ENCODE measurements around the gene LILRB1.
"Not testable (repeated sequence)": the region's sequence is repeated elsewhere in the genome, so short reads cannot be mapped to it uniquely, and the experiment has no call there.

Gene LILRB1

DNA sequence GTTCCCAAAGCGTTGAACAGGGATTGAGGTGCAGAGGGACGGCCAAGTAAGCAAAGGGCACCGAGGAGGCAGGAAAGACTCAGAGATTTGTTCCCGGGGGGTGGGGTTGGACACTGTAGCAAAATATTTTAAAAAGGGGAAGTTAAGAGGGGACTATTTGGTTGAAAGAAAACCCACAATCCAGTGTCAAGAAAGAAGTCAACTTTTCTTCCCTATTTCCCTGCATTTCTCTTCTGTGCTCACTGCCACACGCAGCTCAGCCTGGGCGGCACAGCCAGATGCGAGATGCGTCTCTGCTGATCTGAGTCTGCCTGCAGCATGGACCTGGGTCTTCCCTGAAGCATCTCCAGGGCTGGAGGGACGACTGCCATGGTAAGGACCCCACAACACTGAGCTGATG is at the start of gene LILRB1:
Gene LILRB1 (plus strand): TSS at position 223 of the 400 bp plus-strand sequence. CDS start 590 bp downstream, outside the sequence.
- not testable (repeated sequence) for FAIRE-seq

DNA sequence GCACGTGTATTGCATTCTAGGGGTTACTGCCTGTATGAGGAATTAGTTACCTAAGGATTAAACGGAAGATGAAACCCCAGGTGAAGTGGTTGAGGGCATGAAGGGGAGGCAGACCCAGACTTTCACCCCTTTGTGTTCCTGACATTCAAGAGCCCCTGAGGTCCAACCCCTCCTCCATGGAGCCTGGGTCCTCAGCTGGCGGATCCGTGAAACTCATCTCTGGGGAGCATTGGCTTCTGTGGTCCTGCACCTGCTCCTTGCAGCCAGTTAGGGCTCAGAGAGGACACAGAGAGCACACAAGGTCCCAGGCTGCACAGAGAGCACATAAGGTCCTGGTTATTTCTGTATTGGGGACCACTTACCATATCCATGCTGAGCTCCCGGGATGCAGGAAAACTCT is 43.9 kb upstream of the LILRB1 start:
- no peak for FAIRE-seq

DNA sequence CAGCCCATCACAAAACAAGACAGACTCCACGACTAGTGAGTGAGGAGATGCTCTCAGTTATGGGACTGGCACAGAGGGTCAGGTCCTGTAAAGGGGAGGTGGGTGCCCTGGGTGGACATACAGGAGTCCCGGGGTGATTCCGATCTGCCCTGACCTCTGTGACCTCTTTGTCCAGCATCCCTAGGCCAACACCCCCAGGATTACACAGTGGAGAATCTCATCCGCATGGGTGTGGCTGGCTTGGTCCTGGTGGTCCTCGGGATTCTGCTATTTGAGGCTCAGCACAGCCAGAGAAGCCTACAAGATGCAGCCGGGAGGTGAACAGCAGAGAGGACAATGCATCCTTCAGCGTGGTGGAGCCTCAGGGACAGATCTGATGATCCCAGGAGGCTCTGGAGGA is 43.3 kb upstream of the LILRB1 start:
- FAIRE-seq: no peak

DNA sequence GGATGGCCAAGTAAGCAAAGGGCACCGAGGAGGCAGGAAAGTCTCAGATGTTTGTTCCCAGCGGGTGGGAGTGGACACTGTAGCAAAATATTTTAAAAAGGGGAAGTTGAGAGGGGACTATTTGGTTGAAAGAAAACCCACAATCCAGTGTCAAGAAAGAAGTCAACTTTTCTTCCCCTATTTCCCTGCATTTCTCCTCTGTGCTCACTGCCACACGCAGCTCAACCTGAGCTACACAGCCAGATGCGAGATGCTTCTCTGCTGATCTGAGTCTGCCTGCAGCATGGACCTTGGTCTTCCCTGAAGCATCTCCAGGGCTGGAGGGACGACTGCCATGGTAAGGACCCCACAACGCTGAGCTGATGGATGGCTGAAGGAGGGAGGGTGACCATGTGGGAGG is 36.8 kb upstream of the LILRB1 start, which contains the start of gene LILRA1:
Gene LILRA1 (plus strand): TSS at position 188 of the 400 bp plus-strand sequence. CDS start 613 bp downstream, outside the sequence.
- FAIRE-seq: not testable (repeated sequence)

DNA sequence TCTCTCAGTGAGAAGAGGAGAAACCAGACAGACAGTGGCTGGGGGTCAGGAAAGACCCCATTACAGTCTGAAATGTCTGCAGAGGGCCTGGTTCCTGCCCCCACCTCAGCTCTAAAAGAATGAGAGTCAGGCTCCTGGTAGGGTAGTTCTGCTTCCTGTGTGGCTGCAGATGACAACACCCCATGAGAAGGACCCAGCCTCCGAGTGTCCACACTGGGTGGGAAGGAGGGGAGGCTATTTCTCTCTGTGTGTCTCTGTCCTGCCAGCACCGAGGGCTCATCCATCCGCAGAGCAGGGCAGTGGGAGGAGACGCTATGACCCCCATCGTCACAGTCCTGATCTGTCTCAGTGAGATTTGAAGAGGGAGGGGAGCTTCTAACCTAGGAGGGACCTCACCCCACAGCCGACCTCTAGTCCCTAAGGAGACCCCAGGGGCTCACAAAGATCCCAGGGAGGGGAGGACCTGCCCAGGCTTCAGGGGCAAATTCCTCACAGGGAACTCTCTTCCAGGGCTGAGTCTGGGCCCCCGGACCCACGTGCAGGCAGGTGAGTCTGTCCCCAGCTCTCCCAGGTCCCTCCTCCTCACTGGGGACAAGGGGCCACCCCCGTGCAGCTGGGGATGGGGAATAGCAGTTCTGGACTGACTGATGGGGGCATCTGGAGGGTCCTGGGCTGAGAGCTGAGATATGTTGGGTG is 36.2 kb upstream of the LILRB1 start:
- not testable (repeated sequence) for FAIRE-seq

DNA sequence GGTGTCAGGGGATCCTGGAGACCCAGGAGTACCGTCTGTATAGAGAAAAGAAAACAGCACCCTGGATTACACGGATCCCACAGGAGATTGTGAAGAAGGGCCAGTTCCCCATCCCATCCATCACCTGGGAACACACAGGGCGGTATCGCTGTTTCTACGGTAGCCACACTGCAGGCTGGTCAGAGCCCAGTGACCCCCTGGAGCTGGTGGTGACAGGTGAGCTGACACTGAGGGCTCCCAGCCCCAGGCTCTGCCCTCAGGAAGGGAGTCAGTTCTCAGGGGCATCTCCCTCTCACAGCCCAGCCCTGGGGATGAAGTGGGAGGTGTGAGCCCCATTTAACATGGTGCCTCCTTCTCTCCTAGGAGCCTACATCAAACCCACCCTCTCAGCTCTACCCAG is 35.5 kb upstream of the LILRB1 start:
- no peak for FAIRE-seq

DNA sequence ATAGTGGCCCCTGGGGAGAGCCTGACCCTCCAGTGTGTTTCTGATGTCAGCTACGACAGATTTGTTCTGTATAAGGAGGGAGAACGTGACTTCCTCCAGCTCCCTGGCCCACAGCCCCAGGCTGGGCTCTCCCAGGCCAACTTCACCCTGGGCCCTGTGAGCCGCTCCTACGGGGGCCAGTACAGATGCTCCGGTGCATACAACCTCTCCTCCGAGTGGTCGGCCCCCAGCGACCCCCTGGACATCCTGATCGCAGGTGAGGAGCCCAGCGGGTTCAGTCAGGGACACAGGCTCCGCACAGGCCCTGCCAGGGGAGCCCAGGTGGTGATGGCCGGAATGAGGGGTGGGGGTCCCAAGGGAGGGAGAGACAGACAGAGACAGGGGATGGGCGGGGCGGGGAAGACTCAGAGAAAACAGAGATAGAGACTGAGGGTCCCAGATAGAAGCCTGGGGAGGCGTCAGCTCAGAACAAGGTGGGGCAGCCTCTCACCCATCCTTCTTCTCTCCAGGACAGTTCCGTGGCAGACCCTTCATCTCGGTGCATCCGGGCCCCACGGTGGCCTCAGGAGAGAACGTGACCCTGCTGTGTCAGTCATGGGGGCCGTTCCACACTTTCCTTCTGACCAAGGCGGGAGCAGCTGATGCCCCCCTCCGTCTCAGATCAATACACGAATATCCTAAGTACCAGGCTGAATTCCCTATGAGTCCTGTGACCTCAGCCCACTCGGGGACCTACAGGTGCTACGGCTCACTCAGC is 34.4 kb upstream of the LILRB1 start:
- FAIRE-seq: not testable (repeated sequence)

DNA sequence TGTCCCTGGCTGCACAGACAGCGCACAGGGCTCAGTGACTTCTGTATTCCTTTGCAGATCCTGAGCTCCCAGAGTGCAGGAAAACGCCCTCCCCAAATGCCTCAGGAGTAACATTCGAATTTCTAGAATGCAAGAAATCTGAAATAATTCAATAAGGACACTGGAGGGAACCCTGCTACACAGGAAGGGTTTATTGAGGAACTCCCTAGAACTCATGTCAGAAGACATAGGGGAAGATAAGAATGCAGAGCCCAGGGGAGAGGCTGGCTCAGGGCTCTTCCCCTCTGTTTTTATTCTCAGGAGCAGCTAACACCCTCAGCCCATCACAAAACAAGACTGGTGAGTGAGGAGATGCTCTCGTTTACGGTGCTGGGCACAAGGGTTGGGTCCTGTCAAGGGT is 30.1 kb upstream of the LILRB1 start:
- FAIRE-seq: no peak

DNA sequence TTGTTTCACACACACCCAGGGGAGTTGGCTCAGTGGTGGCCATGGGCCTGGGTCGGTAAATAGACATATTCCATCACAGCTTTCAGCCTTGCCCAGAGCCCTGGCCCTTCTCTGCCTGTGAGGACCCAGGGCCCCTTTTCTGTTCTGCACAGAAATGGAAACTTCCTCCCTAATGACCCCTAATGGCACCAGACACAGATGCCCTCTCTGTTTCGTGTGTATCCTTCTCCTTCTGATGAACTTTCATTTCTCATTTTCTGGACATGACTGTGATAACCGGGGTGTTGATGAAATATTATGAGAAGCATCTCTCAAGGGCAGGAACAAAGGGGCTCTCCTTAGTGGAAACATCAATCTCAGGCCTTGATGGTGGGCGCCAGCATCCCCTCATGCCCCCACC is 24.1 kb upstream of the LILRB1 start:
- FAIRE-seq: no peak

DNA sequence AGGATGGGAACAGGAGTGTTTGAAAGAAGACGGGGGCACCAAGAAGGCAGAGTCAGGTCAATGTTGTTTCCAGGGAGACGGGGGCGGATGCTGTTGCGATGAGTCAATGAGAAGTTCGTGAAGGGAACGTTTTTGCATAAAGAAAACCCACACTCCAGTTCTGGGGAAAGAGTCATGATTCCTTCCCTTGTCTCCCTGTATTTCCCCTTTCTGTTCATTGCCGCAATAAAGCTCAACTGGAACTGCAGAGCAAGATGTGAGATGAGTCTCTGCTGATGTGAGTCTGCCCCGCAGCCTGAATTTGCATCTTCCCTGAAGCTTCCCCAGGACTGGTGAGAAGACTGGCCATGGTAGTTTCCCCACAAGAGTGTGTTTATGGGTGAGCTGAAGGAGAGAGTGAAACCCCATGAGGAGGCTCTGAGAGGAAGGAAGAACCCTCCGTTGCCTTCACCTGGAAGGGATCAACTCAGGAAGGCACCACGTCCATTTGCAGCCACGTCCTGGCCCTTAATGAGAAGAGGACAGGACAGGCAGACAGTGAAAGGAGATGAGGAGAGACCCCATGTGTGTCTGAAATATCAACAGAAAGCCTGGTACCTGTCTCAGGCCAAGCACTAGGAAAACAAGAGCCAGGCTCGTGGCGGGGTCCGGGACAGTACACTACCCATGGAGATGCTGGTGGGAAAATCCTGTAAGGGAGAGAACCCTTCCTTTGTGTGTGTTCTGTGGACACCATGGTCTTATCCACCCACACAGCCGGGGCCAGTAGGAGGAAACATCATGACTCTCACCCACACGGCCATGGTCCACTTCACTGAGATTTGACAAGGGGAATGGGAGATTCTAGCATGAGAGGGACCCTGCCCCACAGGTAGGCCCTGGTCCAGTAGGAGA is 23.1 kb upstream of the LILRB1 start:
- FAIRE-seq: no peak

DNA sequence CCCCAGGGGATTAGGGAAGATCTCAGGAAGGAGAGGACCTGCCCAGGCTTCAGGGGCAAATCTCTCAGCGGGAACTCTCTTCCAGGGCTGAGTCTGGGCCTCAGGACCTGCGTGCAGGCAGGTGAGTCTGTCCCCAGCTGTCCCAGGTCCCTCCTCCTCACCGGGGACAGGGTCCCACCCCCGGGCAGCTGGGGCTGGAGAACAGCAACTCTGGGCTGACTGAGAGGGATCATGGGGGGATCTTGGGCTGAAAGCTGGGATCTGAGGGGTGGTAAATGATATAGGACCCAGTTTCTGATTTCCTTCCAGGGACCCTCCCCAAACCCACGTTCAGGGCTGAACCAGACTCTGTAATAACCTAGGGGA is 22.5 kb upstream of the LILRB1 start:
- no peak for FAIRE-seq

DNA sequence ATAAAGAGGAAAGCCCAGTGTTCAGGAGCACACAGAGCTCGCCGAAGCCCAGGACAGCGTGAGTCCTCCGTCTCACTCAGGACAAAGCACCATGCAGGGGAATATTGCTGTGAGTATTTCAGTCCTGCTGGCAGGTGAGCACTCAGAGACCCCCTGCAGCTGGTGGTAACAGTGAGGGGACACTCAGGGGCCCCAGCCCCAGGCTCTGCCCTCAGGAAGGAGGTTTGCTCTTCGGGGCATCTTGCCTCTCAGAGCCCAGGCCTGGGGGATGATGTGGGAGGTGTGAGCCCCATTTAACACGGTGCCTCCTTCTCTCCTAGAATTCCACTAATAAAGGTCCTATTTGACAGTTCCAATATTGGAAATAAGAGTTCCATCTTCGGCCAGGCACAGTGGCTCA is 22.1 kb upstream of the LILRB1 start:
- FAIRE-seq: no peak

DNA sequence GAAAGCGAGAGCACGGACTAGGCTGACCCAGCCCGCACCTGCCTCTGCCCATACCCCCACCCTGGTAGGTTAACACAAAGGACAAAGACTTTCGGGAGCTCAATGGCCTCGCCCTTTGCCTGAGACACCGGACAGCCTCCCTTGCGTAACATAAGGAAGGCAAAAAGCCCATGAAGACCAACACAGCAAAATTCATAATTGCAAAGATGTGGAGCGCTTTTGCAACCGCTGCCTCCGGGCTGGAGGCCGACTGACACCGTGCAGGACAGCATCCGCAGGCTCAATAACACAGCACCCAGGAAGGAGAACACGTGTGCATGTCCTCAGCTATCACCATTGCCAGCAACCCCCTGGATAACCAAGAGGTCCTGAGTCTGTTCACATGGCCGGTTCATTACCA is 21.5 kb upstream of the LILRB1 start:
- FAIRE-seq: no peak

DNA sequence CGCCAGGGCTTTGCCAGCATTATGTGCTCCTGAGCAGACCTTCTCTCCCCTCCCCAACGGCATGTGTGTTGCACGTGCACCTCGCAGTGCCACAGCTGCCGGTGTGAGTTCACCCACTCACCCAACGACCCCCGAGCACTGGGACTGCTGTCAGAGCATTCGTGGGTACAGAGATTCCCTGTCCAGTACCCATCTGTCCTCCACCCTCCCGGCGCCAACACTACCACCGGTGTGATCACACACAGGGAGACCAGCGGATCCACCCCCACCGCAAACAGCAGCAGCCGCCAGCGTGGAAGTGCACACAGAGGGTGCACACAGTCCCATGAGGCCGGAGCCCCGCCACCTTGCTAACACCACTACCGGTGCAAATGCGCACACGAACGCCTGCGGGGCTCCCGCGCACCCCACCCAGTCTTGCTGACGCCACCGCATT is 20.9 kb upstream of the LILRB1 start:
- FAIRE-seq: no peak

DNA sequence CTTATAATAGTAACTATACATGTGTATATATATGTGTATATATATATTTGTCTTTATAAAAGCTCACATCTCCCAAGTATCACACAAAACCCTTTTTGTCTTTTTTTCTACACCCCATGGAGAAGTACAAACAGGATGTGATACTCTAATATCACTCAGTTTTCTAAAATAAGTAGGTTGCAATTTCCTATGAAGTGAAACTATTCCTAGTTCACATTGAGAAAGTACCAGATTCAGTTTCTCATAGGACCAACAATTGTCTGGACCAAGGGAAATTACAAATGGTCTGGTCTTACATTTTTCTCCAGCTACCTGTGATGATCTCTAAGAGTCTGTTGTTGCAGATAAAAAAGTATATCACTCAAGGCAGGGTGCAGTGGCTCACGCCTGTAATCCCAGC is 17.9 kb upstream of the LILRB1 start:
- FAIRE-seq: no peak

DNA sequence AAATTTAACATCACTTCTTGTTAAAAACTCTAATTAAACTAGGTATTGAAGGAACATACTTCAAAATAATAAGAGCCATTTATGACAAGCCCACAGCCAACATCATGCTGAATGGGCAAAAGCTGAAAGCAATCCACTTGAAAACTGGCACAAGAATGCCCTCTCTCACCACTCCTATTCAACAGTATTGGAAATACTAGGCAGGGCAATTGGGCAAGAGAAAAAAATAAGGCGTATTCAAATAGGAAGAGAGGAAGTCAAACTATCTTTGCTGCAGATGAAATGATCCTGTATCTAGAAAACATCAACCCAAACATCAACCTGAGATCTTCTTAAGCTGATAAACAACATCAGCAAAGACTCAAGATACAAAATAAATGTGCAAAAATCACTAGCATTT is 15.6 kb upstream of the LILRB1 start:
- FAIRE-seq: no peak

DNA sequence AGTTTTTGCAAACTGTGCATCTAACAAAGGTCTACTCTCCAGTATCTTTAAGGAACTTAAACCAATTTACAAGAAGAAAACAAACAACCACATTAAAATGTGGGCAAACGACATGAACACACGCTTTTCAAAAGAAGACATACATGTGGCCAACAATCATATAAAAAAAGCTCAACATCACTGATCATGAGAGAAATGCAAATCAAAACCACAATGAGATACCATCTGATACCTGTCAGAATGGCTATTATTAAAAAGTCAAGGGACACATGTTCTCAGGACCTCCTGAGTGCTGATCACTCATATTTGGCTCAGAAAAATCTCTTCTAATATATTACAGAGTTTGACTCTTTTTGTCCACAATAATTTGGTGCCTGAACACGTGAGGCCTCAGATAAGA is 14.2 kb upstream of the LILRB1 start:
- no peak for FAIRE-seq

DNA sequence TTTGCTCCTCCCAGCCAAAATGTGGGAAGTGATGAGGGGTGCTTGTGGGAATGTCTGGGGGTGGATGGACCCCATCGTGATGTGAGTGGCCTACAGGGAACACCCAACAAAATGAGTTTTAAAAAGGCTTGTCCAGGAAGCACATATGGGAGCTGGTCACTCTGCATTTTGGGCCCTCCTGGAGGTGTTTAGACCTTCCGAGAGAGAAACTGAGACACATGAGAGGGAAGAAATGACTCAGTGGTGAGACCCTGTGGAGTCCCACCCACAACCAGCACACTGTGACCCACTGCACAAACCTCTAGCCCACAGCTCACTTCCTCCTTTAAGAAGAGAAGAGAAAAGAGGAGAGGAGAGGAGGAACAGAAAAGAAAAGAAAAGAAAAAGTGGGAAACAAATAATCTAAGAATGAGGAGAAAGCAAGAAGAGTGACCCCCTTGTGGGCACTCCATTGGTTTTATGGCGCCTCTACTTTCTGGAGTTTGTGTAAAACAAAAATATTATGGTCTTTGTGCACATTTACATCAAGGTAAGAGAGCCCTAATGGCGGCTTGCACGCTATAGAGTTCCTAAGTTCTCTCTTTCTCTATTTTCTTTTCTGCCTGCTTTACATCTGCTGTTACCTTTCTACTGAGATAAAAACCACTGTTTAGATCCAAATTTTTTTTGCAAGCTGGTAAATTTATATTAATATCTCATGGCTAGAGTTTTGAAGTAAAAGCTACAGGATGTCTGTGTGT is 13.3 kb upstream of the LILRB1 start:
- FAIRE-seq: no peak

DNA sequence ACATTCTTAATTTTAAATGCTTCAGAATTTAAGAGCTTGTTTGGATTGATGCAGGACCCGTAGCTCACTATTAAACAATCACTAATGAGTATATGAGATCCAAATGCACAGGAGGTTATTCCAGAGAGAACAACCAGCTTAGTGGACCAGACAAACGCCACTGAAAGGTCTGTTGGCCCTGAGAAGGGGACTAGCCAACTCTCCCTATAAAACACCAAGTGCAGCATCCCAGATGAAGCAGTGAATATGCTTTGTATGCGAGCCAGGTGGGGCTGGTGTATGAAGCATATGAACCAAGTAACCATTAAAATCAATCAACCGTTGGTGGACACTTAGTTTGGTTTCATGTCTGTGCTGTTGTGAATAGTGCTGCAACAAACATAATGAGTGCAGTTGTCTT is 9.8 kb upstream of the LILRB1 start:
- no peak for FAIRE-seq

DNA sequence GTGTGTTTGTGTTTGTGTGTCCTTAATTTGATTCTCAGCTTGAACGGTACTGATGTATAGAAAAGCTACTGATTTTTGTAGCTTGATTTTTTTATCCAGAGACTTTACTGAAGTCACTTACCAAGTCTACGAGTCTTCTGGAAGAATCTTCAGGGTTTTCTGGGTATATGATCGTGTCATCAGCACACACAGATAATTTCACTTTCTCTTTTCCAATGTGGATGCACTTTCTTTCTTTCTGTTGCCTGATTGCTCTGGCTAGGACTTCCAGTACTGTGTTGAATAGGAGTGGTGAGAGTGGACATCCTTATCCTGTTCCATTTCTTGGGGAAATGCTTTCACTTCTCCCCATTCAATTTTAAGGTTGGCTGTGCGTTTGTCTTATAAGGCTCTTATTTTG is 7.9 kb upstream of the LILRB1 start:
- FAIRE-seq: no peak

DNA sequence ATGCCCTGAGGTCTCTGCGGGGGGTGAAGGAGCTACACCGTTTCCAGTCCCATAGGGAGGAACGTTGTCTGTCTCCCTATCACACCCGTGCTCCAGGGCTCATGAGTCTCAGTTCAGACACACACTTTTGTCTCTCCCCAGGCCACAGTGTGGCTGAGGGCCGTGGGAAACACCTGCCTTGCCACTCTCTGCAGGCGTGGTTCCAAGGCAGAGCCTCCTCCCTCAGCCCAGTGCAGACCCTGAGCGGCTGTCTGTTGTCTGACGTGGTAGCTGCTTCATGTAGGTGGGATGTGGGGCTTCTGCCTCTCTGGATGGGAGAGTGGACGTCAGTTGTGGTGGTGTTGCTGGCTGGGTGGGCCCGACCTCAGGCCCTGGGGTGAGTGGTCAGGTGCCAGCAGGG is 6.0 kb upstream of the LILRB1 start:
- not testable (repeated sequence) for FAIRE-seq

DNA sequence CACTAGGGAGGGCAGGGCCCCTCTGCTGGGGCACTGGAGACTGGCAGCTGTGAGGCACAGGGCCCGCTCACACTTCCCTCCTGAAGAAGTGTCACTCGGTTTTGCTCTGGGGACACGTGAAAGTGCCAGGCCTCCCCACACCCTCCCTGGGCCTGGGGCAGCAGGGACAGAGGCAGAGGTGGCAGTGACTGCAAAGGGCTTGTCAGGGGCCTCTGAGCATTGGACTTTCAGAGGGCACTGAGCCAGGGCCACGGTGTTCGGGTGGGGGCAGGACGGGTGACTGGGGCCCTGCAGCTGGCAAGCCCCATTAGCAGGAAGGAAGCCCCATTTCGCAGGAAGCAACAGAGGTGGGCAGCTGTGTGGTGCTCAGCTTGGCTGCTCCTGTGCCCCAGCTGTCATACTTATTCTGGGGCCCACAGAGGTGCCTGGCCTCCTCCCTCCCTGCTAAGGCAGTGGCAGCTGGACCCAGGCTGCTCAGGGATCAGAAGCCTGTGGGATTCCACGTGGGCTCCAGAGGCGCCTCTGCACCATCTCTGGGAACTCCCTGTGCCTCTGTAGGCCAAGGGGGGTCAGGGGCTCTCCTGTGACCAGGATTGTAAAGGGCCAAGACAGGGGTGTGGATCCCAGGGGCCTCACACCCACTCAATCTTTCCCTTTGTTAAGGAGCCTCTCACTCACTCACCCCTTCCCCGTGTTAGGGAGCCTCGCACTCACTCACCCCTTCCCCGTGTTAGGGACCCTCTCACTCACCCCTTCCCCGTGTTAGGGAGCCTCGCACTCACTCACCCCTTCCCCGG is 5.2 kb upstream of the LILRB1 start:
- not testable (repeated sequence) for FAIRE-seq

Data from colon (tissue), 2 donors.